ENCODE measurements around the gene SPATC1L.
"Not testable (repeated sequence)": the region's sequence is repeated elsewhere in the genome, so short reads cannot be mapped to it uniquely, and the experiment has no call there.

SPATC1L gene

GRCh38 chr21:46184625-46185555 lies 631 bp upstream of the SPATC1L start:
- in situ Hi-C loops (cut with HindIII; ENCODE audit: low sequenced_read_pairs): no loop called here

DNA sequence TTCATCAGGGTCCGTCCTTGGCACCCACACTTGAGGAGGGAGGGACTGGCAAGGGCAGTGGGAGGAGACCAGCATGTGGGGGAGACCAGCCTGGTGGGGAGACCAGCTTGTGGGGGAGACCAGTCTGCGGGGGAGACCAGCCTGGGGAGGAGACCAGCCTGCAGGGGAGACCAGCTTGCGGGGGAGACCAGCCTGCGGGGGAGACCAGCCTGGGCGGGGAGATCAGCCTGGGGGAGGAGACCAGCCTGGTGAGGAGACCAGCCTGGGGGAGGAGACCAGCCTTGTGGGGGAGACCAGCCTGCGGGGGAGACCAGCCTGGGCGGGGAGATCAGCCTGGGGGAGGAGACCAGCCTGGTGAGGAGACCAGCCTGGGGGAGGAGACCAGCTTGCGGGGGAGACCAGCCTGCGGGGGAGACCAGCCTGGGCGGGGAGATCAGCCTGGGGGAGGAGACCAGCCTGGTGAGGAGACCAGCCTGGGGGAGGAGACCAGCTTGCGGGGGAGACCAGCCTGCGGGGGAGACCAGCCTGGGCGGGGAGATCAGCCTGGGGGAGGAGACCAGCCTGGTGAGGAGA lies 836 bp downstream of the SPATC1L start:
- in situ Hi-C loops (cut with HindIII; ENCODE audit: low sequenced_read_pairs): not testable (repeated sequence)

DNA sequence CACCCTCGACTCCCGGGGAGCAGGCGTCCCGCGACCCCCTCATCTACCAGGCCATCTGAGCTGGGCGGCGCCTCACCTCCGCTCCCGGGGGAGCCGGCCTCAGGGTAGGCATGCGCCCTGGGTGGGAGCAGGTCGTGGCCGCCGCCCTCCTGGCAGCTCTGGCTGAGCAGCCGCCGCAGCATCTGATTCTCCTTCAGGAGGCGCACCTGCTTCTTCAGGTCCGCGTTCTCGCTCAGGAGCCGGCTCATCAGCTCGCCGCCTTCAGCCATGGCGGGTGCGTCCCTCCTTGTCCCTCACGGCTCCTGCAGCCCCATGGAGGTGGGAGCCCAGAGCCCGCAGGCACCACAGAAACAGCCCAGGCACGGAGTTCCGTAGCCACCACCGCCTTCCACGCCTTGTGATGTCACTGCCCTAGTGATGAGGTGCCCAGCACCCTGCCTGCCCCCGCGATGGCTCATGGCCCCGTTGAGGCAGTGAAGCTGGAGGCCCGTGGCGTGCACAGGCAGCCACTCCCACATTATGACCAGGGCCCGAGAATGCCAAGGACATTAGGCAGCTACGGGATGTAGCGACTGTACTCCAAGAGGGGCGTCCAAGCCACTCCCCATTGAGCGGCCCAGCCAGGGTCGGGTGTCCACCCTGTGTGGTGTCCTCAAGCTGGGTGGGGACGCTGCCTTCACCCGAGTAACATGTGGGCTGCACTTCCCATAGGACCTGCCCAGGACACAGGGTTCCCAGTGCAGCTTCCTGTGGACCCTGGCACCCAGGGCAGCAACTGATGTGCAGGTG lies 1.5 kb downstream of the SPATC1L start:
- in situ Hi-C loops (cut with HindIII; ENCODE audit: low sequenced_read_pairs): no loop called here

GRCh38 chr21:46181953-46182547 lies 2.2 kb downstream of the SPATC1L start:
- in situ Hi-C loops (cut with HindIII; ENCODE audit: low sequenced_read_pairs): no loop called here

GRCh38 chr21:46181436-46181835 lies 2.8 kb downstream of the SPATC1L start:
- in situ Hi-C loops (cut with HindIII; ENCODE audit: low sequenced_read_pairs): no loop called here

- in situ Hi-C loops (cut with HindIII; ENCODE audit: low sequenced_read_pairs): no loop called here
These were observed 3.4 kb downstream of the SPATC1L start for GRCh38 chr21:46180778-46181391.

- in situ Hi-C loops (cut with HindIII; ENCODE audit: low sequenced_read_pairs): no loop called here
These were observed 4.1 kb downstream of the SPATC1L start for GRCh38 chr21:46180079-46180722.

GRCh38 chr21:46179708-46180078 lies 4.6 kb downstream of the SPATC1L start:
- in situ Hi-C loops (cut with HindIII; ENCODE audit: low sequenced_read_pairs): no loop called here

DNA sequence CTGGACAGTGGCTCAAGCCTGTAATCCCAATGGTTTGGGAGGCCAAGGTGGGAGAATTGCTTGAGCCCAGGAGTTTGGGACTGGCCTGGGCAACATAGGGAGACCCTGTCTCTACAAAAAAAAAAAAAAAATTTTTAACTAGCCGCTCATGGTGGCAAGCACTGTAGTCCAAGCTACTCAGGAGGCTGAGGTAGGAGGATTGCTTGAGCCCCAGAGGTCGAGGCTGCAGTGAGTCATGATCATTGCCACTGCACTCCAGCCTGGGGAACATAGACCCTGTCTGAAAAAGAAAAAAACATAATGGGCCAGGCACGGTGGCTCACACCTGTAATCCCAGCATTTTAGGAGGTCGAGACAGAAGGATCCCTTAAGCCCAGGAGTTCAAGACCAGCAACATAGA lies 5.3 kb downstream of the SPATC1L start:
- in situ Hi-C loops (cut with HindIII; ENCODE audit: low sequenced_read_pairs): no loop called here

- in situ Hi-C loops (cut with HindIII; ENCODE audit: low sequenced_read_pairs): not testable (repeated sequence)
These were observed 7.7 kb downstream of the SPATC1L start for GRCh38 chr21:46176443-46177129.

- in situ Hi-C loops (cut with HindIII; ENCODE audit: low sequenced_read_pairs): no loop called here
These were observed 10.7 kb downstream of the SPATC1L start for GRCh38 chr21:46173573-46173972.

GRCh38 chr21:46172863-46173528 lies 11.3 kb downstream of the SPATC1L start:
- in situ Hi-C loops (cut with HindIII; ENCODE audit: low sequenced_read_pairs): no loop called here

DNA sequence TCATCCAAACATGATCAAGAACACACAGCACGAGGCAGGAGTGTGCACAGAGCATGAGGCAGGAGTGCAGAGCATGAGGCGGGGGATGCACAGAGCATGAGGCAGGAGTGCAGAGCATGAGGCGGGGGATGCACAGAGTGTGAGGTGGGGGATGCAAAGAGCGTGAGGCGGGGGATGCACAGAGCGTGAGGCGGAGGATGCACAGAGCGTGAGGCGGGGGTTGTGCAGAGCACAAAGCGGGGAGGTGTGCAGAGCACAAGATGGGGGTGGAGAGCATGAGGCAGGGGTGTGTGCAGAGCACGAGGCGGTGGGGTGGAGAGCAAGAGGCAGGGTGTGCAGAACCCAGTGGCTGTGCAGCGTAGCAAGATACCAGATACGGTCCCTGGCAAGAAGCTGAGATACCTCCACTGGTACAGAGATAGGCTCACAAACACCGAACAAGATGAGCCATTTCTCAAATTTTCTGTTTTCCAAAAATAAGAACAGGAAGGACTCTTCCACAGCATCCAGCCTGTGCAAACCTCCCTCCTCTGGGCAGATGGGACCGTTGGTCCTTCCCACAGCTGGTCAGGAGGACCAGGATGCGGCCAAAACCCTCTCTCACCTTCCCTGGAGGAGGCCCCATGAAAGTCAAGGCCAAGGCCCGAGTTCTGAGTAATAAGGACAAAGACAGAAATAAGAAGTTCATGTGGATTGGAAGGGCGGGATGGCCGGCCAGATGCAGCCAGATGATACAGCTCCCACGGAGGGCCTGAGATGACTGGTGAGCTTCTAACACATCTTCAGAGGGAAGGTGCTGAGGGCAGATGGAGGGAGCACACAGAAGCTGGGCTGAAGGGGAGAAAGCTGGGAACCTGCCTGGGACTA lies 12.0 kb downstream of the SPATC1L start:
- in situ Hi-C loops (cut with HindIII; ENCODE audit: low sequenced_read_pairs): no loop called here

GRCh38 chr21:46171585-46171984 lies 12.7 kb downstream of the SPATC1L start:
- in situ Hi-C loops (cut with HindIII; ENCODE audit: low sequenced_read_pairs): no loop called here

GRCh38 chr21:46170436-46171193 lies 13.6 kb downstream of the SPATC1L start:
- in situ Hi-C loops (cut with HindIII; ENCODE audit: low sequenced_read_pairs): not testable (repeated sequence)

GRCh38 chr21:46168659-46169386 lies 15.4 kb downstream of the SPATC1L start:
- in situ Hi-C loops (cut with HindIII; ENCODE audit: low sequenced_read_pairs): no loop called here

GRCh38 chr21:46168238-46168637 lies 16.0 kb downstream of the SPATC1L start:
- in situ Hi-C loops (cut with HindIII; ENCODE audit: low sequenced_read_pairs): no loop called here
